ENCODE data around the gene CREB5.

CREB5 gene

GRCh38 chr7:28641752-28642545, 229.6 kb downstream of the CREB5 start:
- no peak for DNase-seq (ENCODE audit: low read depth in 2 of 2)

- no peak for DNase-seq (ENCODE audit: low read depth in 2 of 2)
Measured at GRCh38 chr7:28643188-28643569, 230.9 kb downstream of the CREB5 start.

- no peak for DNase-seq (ENCODE audit: low read depth in 2 of 2)
Measured at GRCh38 chr7:28643584-28644340, 231.4 kb downstream of the CREB5 start.

DNA sequence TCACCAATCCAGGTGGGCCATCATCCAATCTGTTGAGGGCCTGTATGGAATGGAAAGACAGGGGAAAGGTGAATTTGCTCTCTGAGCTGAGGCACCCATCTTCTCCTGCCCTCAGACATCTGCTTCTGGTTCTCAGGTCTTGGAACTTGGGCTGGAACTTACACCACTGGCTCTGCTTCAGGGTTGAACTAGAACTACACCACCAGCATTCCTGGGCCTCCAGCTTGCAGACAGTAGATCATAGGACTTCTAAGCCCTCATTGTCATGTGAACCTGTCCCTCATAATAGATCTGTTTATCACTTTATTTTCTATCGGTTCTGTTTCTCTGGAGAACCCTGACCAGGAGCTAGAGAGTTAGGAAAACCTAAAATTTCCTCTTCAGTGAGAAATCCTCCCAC, 233.5 kb downstream of the CREB5 start:
- DNase-seq (ENCODE audit: low read depth in 2 of 2), result no peak

DNA sequence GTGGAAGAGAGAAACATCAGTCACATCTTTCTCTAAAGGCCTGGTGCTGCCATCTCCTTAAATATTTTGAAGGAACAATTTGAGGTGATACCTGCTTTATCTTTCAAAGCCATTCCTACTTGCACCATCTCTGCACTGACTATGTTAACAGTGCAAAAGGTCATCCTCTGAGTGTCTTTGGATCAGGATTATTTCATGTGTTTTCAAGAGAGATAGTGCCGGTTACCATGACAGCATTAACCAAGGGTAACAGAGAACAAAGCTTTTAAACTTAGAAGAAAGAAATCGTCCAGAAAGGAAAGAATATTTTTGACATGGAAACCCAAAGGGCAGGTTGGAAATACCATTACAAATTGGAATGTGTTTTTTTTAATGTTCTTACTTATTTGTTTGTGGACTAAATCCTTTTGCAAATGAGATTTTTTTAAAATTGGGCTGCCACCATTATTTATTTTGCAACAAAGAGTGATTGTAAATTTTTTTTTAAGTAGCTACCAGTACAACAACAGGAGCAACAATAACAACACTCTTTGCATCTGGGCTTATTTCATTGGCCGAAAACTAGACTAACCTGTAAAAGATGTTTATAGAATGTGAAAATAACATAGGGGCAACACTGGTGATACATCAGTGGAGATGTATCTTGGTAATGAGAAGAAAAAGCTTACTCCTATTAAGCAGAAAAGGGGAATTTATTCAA, 234.2 kb downstream of the CREB5 start:
- DNase-seq (ENCODE audit: low read depth in 2 of 2), result no peak

DNA sequence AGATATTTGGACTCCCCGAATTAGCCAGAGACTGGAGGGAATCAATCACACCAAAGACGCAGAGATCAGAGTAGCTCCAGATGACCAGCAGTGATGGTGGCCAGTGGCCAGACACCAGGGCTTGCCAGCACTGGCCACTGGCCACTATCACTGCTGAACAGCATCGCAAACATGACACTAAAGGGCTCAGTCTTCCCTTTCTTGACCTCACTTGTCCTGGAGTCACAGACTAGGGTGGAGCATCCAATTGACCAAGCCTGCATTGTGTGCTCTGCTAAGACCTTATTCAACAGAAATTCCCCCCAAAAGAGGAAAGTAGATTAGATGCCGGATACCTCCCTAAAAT, 234.7 kb downstream of the CREB5 start:
- DNase-seq (ENCODE audit: low read depth in 2 of 2), result no peak

DNA sequence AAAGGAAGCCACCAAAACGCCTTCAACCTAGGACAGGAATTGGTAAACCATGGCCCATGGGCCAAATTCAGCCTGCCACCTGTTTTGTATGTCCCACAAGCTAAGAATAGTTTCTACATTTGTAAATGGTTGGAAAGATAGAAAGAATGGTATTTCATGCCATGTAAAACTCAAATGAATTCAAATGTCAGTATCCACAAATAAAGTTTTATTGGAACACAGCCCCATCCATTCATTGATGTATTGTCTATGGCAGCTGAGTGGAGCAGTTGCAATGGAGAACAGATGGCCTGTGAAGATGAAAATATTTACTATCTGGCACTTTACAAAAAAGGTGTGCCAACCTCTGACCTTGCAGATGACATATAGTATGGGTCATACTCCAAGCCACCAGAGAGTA, 236.9 kb downstream of the CREB5 start:
- DNase-seq (ENCODE audit: low read depth in 2 of 2), result no peak

DNA sequence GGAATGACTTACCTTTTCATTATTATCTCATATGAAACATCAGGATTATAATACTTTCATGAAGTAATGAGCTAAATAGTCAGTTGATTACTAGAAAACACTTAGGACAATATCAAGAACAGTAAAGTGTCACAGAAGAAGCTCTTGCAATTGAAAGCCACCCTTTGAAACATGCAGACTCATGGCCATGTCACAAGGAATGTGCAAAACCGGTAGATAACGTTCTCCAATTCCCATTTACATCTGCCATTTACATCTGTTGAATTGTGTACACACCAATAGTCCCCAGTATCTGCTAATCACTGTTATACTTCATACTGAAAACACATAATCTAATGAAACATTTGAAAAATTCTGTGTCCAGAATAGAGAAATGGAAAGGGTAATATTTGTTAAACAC, 237.5 kb downstream of the CREB5 start:
- no peak for DNase-seq (ENCODE audit: low read depth in 2 of 2)

DNA sequence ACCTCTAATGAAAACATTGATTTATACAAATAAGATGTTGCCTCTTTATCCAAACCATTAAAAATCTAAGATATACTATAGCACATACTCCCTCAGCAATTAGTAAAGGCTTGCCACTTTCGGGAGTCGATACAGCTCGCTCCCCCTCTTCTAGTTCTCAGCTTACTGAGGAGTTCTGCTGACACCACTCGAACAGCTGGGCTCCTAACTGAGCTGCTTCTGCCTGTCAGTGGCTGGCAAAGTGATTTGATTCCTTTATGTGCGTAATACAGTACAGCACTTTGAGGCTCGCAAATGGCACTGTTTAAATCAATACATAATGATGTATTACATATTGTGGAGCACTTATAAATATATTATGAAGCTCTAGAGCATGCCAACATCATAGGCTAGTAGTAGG, 241.8 kb downstream of the CREB5 start:
- no peak for DNase-seq (ENCODE audit: low read depth in 2 of 2)

DNA sequence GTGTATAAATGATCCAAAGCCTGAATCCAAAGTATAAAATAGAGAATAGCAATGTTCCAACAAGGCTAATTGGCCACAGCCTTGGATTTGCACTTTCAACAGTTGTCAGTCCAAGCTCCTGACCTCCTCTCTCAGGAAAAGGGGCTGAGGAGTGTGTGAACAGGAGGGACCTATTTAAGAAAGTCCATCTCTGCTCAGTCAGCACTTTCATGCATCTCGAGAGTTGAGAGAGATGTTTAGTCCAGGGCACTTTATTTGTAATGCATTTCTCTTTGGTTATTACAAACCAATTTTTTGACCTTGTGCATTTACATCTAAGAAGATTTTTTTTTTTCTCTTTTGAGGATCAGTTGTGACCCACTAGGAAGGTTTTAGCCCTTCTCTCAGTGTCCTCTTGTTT, 244.2 kb downstream of the CREB5 start:
- DNase-seq (ENCODE audit: low read depth in 2 of 2), result no peak

DNA sequence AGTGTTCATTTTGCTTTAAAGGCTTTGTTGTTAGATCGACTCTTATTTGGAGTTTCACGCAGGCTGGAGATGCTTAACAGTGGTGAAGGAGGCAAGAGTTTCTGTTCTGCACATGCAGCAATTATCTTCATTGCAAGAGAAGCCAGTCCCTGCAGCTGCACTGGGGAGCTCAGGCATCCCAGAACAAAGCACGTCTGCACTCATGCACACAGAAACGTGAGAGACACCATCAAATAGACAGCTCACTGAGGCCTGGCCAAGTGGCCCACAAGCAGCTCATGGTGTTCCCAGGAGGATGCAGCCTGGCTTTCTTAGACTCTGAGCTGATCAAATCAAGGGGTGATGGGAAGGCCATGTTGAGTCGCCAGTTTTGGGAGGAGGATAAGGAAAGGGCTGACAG, 246.1 kb downstream of the CREB5 start:
- DNase-seq (ENCODE audit: low read depth in 2 of 2), result no peak

GRCh38 chr7:28660132-28660531, 247.8 kb downstream of the CREB5 start:
- no peak for DNase-seq (ENCODE audit: low read depth in 2 of 2)

- no peak for DNase-seq (ENCODE audit: low read depth in 2 of 2)
Measured at GRCh38 chr7:28661826-28662595, 249.7 kb downstream of the CREB5 start.

GRCh38 chr7:28666154-28666553, 253.8 kb downstream of the CREB5 start:
- no peak for DNase-seq (ENCODE audit: low read depth in 2 of 2)

GRCh38 chr7:28668085-28668484, 255.8 kb downstream of the CREB5 start:
- no peak for DNase-seq (ENCODE audit: low read depth in 2 of 2)

DNA sequence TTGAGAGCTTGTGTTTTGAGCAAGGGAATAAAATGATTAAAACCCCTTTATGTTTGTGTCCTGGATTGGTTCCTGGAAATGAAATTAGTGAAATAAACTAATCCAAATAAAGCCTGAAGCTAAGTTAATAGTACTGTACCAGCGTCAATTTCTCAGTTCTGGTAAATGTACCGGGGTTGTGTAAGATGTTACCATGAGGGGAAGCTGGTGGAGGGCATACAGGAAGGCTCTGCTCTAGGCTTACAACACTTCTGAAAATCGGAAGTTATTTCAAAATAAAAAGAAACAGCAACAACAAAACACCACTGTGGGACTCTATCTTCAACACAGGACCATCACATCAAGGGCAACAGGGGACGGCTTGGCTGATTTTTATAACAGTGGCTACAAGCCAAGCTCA, 257.0 kb downstream of the CREB5 start:
- DNase-seq (ENCODE audit: low read depth in 2 of 2), result no peak

DNA sequence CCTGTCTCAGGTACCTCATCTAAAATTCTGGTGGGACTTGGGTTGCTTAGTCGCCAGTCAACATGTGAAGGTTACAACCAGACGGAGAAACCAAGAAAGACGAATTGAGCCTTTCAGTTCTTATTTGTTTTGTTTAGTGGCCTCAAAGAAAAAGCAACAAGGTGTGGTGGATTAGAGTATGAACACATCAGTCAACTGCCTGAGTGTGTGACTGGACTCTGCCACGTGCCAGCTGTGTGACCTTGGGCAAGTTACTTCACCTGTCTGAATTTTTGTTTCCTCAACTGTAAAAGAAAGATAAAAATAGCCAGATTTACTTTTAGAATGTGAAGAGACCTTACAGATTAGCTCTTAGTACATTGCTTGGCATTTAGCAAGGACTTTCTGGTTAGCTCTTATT, 259.2 kb downstream of the CREB5 start:
- DNase-seq (ENCODE audit: low read depth in 2 of 2), result no peak

DNA sequence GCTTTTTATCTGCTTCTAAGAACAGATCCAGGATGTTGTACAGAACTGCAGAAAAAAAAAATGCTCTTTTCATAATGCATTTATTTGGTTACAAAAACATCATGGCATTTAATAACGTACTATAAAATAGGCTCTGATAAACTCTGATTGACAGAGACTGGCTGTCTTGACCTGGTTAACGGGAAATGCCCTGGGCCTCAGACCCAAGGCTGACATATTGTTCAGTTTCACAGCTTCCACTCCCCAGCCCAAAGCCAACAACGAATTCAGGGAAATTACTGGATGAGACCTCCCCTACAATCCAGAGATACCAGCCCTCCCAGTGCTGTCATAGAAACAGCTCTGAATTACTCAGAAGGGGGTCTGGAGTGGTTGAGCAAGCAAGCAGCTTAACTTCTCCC, 260.1 kb downstream of the CREB5 start:
- DNase-seq (ENCODE audit: low read depth in 2 of 2), result no peak

DNA sequence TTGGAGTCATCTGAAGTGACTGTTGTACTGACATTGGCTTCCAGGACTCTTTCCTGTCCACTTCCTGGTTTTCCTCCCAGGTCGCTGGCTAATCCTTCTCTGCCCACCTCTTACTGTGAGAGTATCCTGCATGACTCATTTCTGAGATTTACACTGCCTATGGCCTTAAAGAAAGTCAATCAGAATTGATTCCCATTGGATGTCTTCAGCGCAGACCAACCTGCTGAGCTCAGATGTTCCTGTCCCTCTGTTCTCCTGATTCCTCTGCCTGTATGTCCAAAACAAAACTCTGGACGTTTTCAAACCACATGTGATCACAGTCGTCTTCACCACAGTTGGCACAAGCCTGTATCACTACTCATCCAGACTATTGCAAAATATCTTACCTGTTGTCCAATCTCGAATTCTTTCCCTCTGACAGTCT, 262.1 kb downstream of the CREB5 start:
- DNase-seq (ENCODE audit: low read depth in 2 of 2), result no peak

GRCh38 chr7:28675429-28675828, 263.1 kb downstream of the CREB5 start:
- DNase-seq (ENCODE audit: low read depth in 2 of 2), result no peak

DNA sequence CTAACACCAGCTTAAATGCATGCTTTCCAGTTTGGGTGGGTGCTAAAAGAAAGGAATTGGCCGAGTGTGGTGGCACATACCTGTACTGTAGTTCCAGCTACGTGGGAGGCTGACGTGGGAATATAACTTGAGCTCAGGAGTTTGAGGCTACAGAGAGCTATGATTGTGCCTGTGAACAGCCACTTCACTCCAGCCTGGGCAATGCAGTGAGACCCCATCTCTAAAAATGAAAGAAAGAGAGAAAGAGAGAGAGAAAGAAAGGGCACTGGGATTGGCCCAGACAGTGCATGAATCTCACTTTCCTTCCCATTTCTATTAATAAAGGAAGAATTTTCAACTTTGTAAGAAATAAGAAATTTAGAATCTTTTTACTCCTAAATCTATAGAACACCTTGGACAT, 265.4 kb downstream of the CREB5 start:
- no peak for DNase-seq (ENCODE audit: low read depth in 2 of 2)

DNA sequence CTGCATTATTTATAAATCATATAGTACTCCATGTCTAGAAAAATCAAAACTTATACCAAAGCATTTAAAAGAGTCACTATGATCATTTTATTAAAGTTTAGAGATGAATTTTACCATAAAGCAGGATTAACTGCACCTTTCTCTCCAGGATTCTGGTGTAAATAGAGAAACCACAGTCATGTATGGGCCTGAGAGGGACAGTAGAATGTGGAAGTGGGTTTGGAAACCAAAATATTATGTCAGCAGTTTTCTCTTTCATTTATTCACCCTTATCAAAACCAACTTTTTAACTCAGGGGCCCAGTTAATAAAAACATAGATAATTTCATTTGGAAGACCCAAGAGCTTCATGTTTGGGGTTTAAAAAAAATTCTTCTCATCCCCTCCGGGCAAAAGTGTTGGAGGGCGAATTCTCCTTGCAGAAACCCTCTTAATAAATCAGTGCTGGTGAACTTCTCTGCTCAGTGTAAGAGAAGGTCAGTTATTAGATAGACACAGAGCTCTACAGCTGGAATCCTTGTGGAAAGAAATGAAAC, 266.2 kb downstream of the CREB5 start:
- DNase-seq (ENCODE audit: low read depth in 2 of 2), result no peak
